ENCODE data around the gene MAGI1. TPM values are rescaled to one million over a fixed set of nuclear protein-coding genes. Genes with fewer than 3 reads are reported as not detected.

Gene MAGI1
- total RNA-seq, 2 experiments from 2014 or later: 0.47 to 0.51 TPM

DNA sequence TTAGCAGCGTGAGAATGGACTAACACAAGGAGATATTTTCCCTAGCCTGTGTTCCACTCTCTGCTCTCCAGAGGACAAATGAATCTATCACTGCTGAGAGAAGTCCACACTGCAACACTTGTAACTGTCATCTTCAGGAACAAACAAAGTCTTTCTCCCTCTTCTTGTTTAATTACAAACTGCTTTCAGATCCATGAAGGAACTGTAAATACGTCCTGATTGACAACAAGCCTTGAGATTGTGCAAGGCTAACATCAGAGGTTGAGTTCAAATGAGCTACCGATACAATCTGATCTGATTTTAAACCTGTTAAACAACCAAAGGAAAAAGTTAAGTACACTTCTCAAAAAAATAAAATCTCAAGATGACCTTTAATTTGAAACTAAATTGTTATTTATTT, 712.1 kb downstream of the MAGI1 start:
- Mint-ChIP-seq H3K36me3 (ENCODE audit: low read depth) (no peaks in the 10 kb centered on the region), H3K4me1 (ENCODE audit: low read depth) (no peaks in the 10 kb centered on the region), H3K27ac (no peak overlapping the region), H3K27me3 (no peaks in the 10 kb centered on the region), H3K9me3 (peaks cover 3% of the 10 kb centered on the region), H3K4me3 (no peak overlapping the region)
- DNase-seq: no peak
- ATAC-seq: no peak
- ChIA-PET CTCF (no interaction called here), POLR2A (no interaction called here)
- intact Hi-C loops (cut with micrococcal nuclease): no loop called here
- TF ChIP-seq, protein P1, sequence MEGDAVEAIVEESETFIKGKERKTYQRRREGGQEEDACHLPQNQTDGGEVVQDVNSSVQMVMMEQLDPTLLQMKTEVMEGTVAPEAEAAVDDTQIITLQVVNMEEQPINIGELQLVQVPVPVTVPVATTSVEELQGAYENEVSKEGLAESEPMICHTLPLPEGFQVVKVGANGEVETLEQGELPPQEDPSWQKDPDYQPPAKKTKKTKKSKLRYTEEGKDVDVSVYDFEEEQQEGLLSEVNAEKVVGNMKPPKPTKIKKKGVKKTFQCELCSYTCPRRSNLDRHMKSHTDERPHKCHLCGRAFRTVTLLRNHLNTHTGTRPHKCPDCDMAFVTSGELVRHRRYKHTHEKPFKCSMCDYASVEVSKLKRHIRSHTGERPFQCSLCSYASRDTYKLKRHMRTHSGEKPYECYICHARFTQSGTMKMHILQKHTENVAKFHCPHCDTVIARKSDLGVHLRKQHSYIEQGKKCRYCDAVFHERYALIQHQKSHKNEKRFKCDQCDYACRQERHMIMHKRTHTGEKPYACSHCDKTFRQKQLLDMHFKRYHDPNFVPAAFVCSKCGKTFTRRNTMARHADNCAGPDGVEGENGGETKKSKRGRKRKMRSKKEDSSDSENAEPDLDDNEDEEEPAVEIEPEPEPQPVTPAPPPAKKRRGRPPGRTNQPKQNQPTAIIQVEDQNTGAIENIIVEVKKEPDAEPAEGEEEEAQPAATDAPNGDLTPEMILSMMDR (IDR thresholded peaks at IDR 0.05): no peak

DNA sequence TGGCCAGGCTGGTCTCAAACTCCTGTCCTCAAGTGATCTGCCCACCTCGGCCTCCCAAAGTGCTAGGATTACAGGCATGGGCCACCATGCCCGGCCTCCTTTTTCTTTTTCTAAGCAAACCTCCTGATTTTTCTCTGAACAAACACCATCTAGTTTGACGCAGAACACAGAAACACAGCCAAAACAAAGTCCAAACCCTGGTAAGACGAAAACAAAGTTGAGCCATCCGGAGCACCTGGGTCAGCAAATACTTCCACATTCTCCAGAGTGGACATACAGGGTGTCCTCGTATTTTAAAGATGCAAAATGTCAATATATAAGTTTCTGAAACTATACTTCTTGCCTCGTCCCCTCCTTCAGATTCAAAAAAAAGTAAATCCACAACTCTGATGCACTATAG, 715.8 kb downstream of the MAGI1 start:
- Mint-ChIP-seq H3K27ac (no peak overlapping the region), H3K27me3 (no peaks in the 10 kb centered on the region), H3K9me3 (peaks cover 9% of the 10 kb centered on the region), H3K4me3 (no peak overlapping the region), H3K36me3 (ENCODE audit: low read depth) (no peaks in the 10 kb centered on the region), H3K4me1 (ENCODE audit: low read depth) (no peaks in the 10 kb centered on the region)
- ChIA-PET CTCF (no interaction called here), POLR2A (no interaction called here)
- ATAC-seq (no peak), DNase-seq (no peak)
- TF ChIP-seq, protein P1 (IDR thresholded peaks at IDR 0.05): no peak
- intact Hi-C loops (cut with micrococcal nuclease): no loop called here

DNA sequence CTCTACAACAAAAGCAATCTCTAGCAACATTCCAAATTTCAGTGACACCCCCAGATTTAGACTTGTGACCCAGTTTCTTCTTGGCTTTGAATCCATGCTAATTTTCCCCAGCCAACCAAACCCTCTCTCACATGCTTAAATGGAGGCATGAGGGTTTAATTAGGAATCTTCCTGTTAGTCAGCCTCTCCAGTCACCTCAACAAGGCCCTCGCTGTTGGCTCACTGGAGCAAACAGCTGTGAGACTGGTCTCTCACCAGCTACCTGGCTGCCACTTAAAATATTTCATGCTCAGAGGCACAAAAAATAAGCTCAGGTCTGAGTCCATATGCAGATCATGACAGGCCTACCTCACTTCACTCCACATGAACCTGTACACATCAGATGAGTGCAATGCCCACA, 720.5 kb downstream of the MAGI1 start:
- Mint-ChIP-seq H3K27me3 (no peaks in the 10 kb centered on the region), H3K27ac (no peak overlapping the region), H3K36me3 (ENCODE audit: low read depth) (no peaks in the 10 kb centered on the region), H3K4me3 (no peak overlapping the region), H3K4me1 (ENCODE audit: low read depth) (no peaks in the 10 kb centered on the region), H3K9me3 (peaks cover 14% of the 10 kb centered on the region)
- CTCF ChIA-PET: no interaction called here
- DNase-seq: no peak
- POLR2A ChIA-PET: no interaction called here
- intact Hi-C loops (cut with micrococcal nuclease): no loop called here
- TF ChIP-seq, protein P1 (IDR thresholded peaks at IDR 0.05): no peak
- ATAC-seq: no peak

- Mint-ChIP-seq H3K27ac (no peak overlapping the region), H3K4me1 (ENCODE audit: low read depth) (no peaks in the 10 kb centered on the region), H3K36me3 (ENCODE audit: low read depth) (no peaks in the 10 kb centered on the region), H3K27me3 (no peaks in the 10 kb centered on the region), H3K4me3 (no peak overlapping the region), H3K9me3 (peaks cover 7% of the 10 kb centered on the region)
- DNase-seq (no peak), ATAC-seq (no peak)
- POLR2A ChIA-PET: no interaction called here
- intact Hi-C loops (cut with micrococcal nuclease): no loop called here
- TF ChIP-seq, protein P1 (IDR thresholded peaks at IDR 0.05): no peak
- CTCF ChIA-PET: no interaction called here
Measured at GRCh38 chr3:65314916-65315315, 723.8 kb downstream of the MAGI1 start.

DNA sequence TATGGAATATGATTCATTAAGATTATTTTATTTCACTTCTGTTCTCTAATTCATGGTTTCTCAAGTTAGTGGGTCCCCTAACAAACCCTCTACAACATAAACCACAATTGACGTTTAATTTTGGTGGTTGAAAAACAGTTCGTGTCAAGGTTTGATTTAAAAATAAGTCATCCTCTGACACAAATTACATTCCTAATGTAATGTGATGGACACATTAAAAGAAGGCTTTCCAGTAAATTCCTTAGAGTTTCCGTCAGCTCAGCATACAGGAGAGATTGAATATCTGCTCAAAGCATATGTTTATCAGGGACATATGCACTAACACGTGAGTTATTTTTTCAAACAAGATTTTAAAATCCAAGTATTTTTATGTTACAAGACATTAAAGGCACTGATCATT, 724.4 kb downstream of the MAGI1 start:
- H3K4me3 Mint-ChIP-seq: no peak overlapping the region
- no peaks in the 10 kb centered on the region for H3K36me3 Mint-ChIP-seq (ENCODE audit: low read depth)
- intact Hi-C loops (cut with micrococcal nuclease): no loop called here
- TF ChIP-seq, protein P1 (IDR thresholded peaks at IDR 0.05): no peak
- ChIA-PET CTCF (no interaction called here), POLR2A (no interaction called here)
- H3K9me3 Mint-ChIP-seq: peaks cover 7% of the 10 kb centered on the region
- no peaks in the 10 kb centered on the region for H3K27me3 Mint-ChIP-seq
- ATAC-seq (no peak), DNase-seq (no peak)
- H3K4me1 Mint-ChIP-seq (ENCODE audit: low read depth): no peaks in the 10 kb centered on the region
- no peak overlapping the region for H3K27ac Mint-ChIP-seq
